ENCODE data around the gene EEFSEC.

GRCh38 chr3:128356822-128357221, 203.5 kb downstream of the EEFSEC start:
- TF ChIP-seq, protein P1, sequence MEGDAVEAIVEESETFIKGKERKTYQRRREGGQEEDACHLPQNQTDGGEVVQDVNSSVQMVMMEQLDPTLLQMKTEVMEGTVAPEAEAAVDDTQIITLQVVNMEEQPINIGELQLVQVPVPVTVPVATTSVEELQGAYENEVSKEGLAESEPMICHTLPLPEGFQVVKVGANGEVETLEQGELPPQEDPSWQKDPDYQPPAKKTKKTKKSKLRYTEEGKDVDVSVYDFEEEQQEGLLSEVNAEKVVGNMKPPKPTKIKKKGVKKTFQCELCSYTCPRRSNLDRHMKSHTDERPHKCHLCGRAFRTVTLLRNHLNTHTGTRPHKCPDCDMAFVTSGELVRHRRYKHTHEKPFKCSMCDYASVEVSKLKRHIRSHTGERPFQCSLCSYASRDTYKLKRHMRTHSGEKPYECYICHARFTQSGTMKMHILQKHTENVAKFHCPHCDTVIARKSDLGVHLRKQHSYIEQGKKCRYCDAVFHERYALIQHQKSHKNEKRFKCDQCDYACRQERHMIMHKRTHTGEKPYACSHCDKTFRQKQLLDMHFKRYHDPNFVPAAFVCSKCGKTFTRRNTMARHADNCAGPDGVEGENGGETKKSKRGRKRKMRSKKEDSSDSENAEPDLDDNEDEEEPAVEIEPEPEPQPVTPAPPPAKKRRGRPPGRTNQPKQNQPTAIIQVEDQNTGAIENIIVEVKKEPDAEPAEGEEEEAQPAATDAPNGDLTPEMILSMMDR (IDR thresholded peaks at IDR 0.05), result no peak
- no peak for TF ChIP-seq POLR2A (IDR thresholded peaks at IDR 0.05)

Data from breast epithelium (tissue), 3 donors.